Activated CD4-positive, alpha-beta T cell treated with anti-CD3 and anti-CD28 coated beads, Interleukin-2, Interleukin-4, amounts not matched to agents 100 ng/mL and 50 ng/mL, durations not matched to agents 16 hours and 8 hours (primary cell): Measurements from ENCODE around the gene ALK.

Experiments used
- DNase-seq: peaks from one replicate; pipeline ENCODE4 v3.0.0-alpha.2; 2020; ENCODE audit warnings: low spot score

The ALK gene

GRCh38 chr2:29902356-29902755 lies 19.0 kb downstream of the ALK start:
- DNase-seq = no peak

GRCh38 chr2:29900971-29901633 lies 20.3 kb downstream of the ALK start:
- no peak for DNase-seq

- no peak for DNase-seq
Measured at GRCh38 chr2:29898999-29899398, 22.4 kb downstream of the ALK start.

GRCh38 chr2:29894822-29895614 lies 26.4 kb downstream of the ALK start:
- no peak for DNase-seq

- no peak for DNase-seq
Measured at GRCh38 chr2:29892585-29893259, 28.7 kb downstream of the ALK start.

- no peak for DNase-seq
Measured at GRCh38 chr2:29881089-29881730, 40.2 kb downstream of the ALK start.

- no peak for DNase-seq
Measured at GRCh38 chr2:29880084-29880483, 41.3 kb downstream of the ALK start.

- no peak for DNase-seq
Measured at GRCh38 chr2:29879456-29879855, 41.9 kb downstream of the ALK start.

- DNase-seq = no peak
Measured at GRCh38 chr2:29878898-29879297, 42.5 kb downstream of the ALK start.

GRCh38 chr2:29876374-29876773 lies 45.0 kb downstream of the ALK start:
- no peak for DNase-seq

GRCh38 chr2:29874745-29875144 lies 46.6 kb downstream of the ALK start:
- DNase-seq = no peak

- DNase-seq = no peak
Measured at GRCh38 chr2:29872870-29873269, 48.5 kb downstream of the ALK start.

- DNase-seq = no peak
Measured at GRCh38 chr2:29871541-29871940, 49.8 kb downstream of the ALK start.

GRCh38 chr2:29865512-29865911 lies 55.9 kb downstream of the ALK start:
- DNase-seq = no peak

- no peak for DNase-seq
Measured at GRCh38 chr2:29864988-29865387, 56.4 kb downstream of the ALK start.

- DNase-seq = no peak
Measured at GRCh38 chr2:29855924-29856639, 65.3 kb downstream of the ALK start.

GRCh38 chr2:29850794-29851193 lies 70.6 kb downstream of the ALK start:
- no peak for DNase-seq

GRCh38 chr2:29848566-29849310 lies 72.6 kb downstream of the ALK start:
- no peak for DNase-seq

GRCh38 chr2:29847886-29848285 lies 73.5 kb downstream of the ALK start:
- DNase-seq = no peak

- no peak for DNase-seq
Measured at GRCh38 chr2:29844713-29845326, 76.6 kb downstream of the ALK start.
